HCT116 (cell line): Measurements from ENCODE around the gene HOXD10. TPM values are rescaled to one million over a fixed set of nuclear protein-coding genes. Genes with fewer than 3 reads are reported as not detected.

Experiments
- ATAC-seq: fragments of 200-7000 bp; cut with Tn5 transposase; 2 replicates; pipeline ENCODE4 v1.9.1; 2020; ENCODE audit warnings: mild to moderate bottlenecking, moderate library complexity
- BruUV-seq: library from RNA; stranded (reverse); fragments of 400-500 nt; replicated peaks from 2 replicates; lab custom pipeline; 2021; lab: Mats Ljungman, UMichigan
- CTCF ChIA-PET: fragments of 300-600 bp; sonication (Branson Sonifier 250); formaldehyde crosslinking; loops from one replicate; lab custom pipeline; 2021; ENCODE audit warnings: antibody characterized with exemption; lab: Charles Lee
- POLR2A ChIA-PET: fragments of 300-600, 350-600 bp; sonication (Branson Sonifier 250); formaldehyde crosslinking; loops from one replicate; lab custom pipeline; 2021; ENCODE audit warnings: antibody characterized with exemption; lab: Charles Lee
- RAD21 ChIA-PET, 2 experiments: fragments of 300-600 bp; sonication (Branson Sonifier 250); formaldehyde crosslinking; loops; one replicate each; lab custom pipeline; 2023; ENCODE audit warnings: low total read pairs in 2 of 2; ENCODE audit not compliant: uncharacterized antibody in 2 of 2, unreplicated experiment in 2 of 2, low non-redundant PET in 1 of 2; lab: Charles Lee
- DNase-seq: peaks from one replicate; pipeline ENCODE4 v3.0.0-alpha.2; 2010; ENCODE audit warnings: low read depth, low spot score
- H2AFZ ChIP-seq: fragments of 200-600 bp; shearing (Covaris generic), sonication (generic); 2 replicates; pipeline ENCODE4 v1.6.1; 2017; ENCODE audit warnings: low read depth, mixed run types, mixed read lengths, antibody characterized with exemption, low read length; ENCODE audit not compliant: poor library complexity, severe bottlenecking
- H3K27ac ChIP-seq: 2 replicates; pipeline ENCODE4 v1.5.1; 2012; ENCODE audit warnings: low read depth, low read length
- H3K27me3 ChIP-seq: fragments of 200-600 bp; sonication (generic); 2 replicates; pipeline ENCODE4 v1.6.1; 2016; ENCODE audit warnings: mixed run types, low read length, mixed read lengths; ENCODE audit not compliant: insufficient read depth
- H3K36me3 ChIP-seq, 2 experiments: fragments of 200-500 bp in 1 of 2; fragments of 200-600 bp in 1 of 2; sonication (Bioruptor generic) in 1 of 2; sonication (generic) in 1 of 2; 2 replicates each; pipeline versions ENCODE4 v1.5.1 to v1.6.1; 2014 to 2016; ENCODE audit warnings: low read length in 2 of 2, inconsistent platforms in 1 of 2, mixed read lengths in 1 of 2, mixed run types in 1 of 2; ENCODE audit not compliant: insufficient read depth in 2 of 2, control insufficient read depth in 1 of 2
- H3K4me1 ChIP-seq, 2 experiments: fragments of 200-600 bp in 1 of 2; sonication (generic) in 1 of 2; 2 replicates each; pipeline versions ENCODE4 v1.5.1 to v1.6.1; 2012 to 2017; ENCODE audit warnings: low read length in 2 of 2, inconsistent platforms in 1 of 2, mild to moderate bottlenecking in 1 of 2, mixed read lengths in 1 of 2, mixed run types in 1 of 2, moderate library complexity in 1 of 2; ENCODE audit not compliant: insufficient read depth in 2 of 2, control insufficient read depth in 1 of 2
- H3K4me2 ChIP-seq: fragments of 200-600 bp; sonication (generic); 2 replicates; pipeline ENCODE4 v1.6.1; 2017; ENCODE audit warnings: mixed run types, low read length, mixed read lengths
- H3K4me3 ChIP-seq, 2 experiments: fragments of 200-600 bp in 1 of 2; sonication (generic) in 1 of 2; replicated peaks in 1 of 2; 2 replicates each; pipeline ENCODE4 v1.5.1; 2011 to 2016; ENCODE audit warnings: low read length in 2 of 2, control low read depth in 1 of 2, low read depth in 1 of 2, mild to moderate bottlenecking in 1 of 2, mixed read lengths in 1 of 2, mixed run types in 1 of 2
- H3K79me2 ChIP-seq: fragments of 200-600 bp; sonication (generic); 2 replicates; pipeline ENCODE4 v1.6.1; 2017; ENCODE audit warnings: mild to moderate bottlenecking, mixed run types, low read length, moderate library complexity, mixed read lengths; ENCODE audit not compliant: insufficient read depth
- H3K9ac ChIP-seq: fragments of 200-600 bp; sonication (generic); 2 replicates; pipeline ENCODE4 v1.6.1; 2016; ENCODE audit warnings: low read length, mixed read lengths
- H3K9me2 ChIP-seq: fragments of 200-600 bp; sonication (generic), shearing (Covaris generic); 2 replicates; pipeline ENCODE4 v1.6.1; 2017; ENCODE audit warnings: mixed run types, mild to moderate bottlenecking, moderate library complexity; ENCODE audit not compliant: insufficient read depth
- H3K9me3 ChIP-seq, 2 experiments: fragments of 200-500 bp in 1 of 2; fragments of 200-600 bp in 1 of 2; sonication (Bioruptor generic) in 1 of 2; sonication (generic) in 1 of 2; 2 replicates each; pipeline ENCODE4 v1.6.1; 2014 to 2017; ENCODE audit warnings: low read length in 2 of 2, mixed read lengths in 2 of 2, inconsistent platforms in 1 of 2, low read depth in 1 of 2, mild to moderate bottlenecking in 1 of 2, mixed run types in 1 of 2, moderate library complexity in 1 of 2; ENCODE audit not compliant: control insufficient read depth in 1 of 2, insufficient read depth in 1 of 2
- H4K20me1 ChIP-seq: fragments of 200-600 bp; sonication (generic), shearing (Covaris generic); 2 replicates; pipeline ENCODE4 v1.6.1; 2017; ENCODE audit warnings: mixed run types, mild to moderate bottlenecking, moderate library complexity; ENCODE audit not compliant: insufficient read depth
- CBX3 ChIP-seq: IDR thresholded peaks from 2 replicates; pipeline ENCODE4 v1.6.1; 2012; ENCODE audit warnings: low read depth
- FOSL1 ChIP-seq: IDR thresholded peaks from 2 replicates; pipeline ENCODE4 v1.6.1; 2012; ENCODE audit warnings: low read depth
- MAX ChIP-seq: IDR thresholded peaks from 2 replicates; pipeline ENCODE4 v1.6.1; 2012
- POLR2AphosphoS5 ChIP-seq: IDR thresholded peaks from 2 replicates; pipeline ENCODE4 v1.6.1; 2011; ENCODE audit warnings: mild to moderate bottlenecking, low read depth, low read length, moderate library complexity
- SP1 ChIP-seq: IDR thresholded peaks from 2 replicates; pipeline ENCODE4 v1.6.1; 2012; ENCODE audit warnings: low read depth
- YY1 ChIP-seq: IDR thresholded peaks from 2 replicates; pipeline ENCODE4 v1.6.1; 2011; ENCODE audit warnings: low read length, low read depth, moderate library complexity, mild to moderate bottlenecking; ENCODE audit not compliant: insufficient replicate concordance; ENCODE audit errors: extremely low read depth
- ZFX ChIP-seq: fragments of 450-650 bp; IDR thresholded peaks from 2 replicates; pipeline ENCODE4 v1.6.1; 2017
- ZNF274 ChIP-seq: fragments of 200-500 bp; sonication (Bioruptor generic); IDR thresholded peaks from 2 replicates; pipeline ENCODE4 v1.6.1; 2014; ENCODE audit warnings: mild to moderate bottlenecking, low read depth, low read length, inconsistent platforms
- intact Hi-C: fragments of 100-400 bp; cut with micrococcal nuclease; formaldehyde crosslinking; loops from 2 replicates; pipeline ENCODE4 v1.10.0; 2022
- total RNA-seq: library from RNA; stranded (reverse); gene quantifications from one replicate; pipeline ENCODE4 v1.2.1, GENCODE V29; 2021; ENCODE audit not compliant: unreplicated experiment
- TF ChIP-seq, protein P1 (sequence below): IDR thresholded peaks from 2 replicates; pipeline ENCODE4 v1.6.1; 2012; ENCODE audit warnings: low read depth

The HOXD10 gene
- total RNA-seq, 1 experiment from 2014 or later: not detected

GRCh38 chr2:176163672-176164056 is 47.1 kb downstream of the HOXD10 start:
- TF ChIP-seq YY1 (no peak), SP1 (no peak), ZNF274 (no peak), ZFX (no peak), FOSL1 (no peak), CBX3 (no peak), POLR2AphosphoS5 (no peak)
- H3K36me3 ChIP-seq: no peaks in the 10 kb centered on the region
- ChIA-PET RAD21 (no interaction called here), CTCF (no interaction called here), POLR2A (no interaction called here)
- H3K9ac ChIP-seq: no peak overlapping the region
- no peaks in the 10 kb centered on the region for H3K79me2 ChIP-seq
- no peak overlapping the region for H3K4me3 ChIP-seq
- H3K27ac ChIP-seq: no peak overlapping the region
- DNase-seq (no peak), ATAC-seq (no peak)
- no TSS peak for BruUV-seq
- no peak overlapping the region for H2AFZ ChIP-seq
- intact Hi-C loops: no loop called here
- H3K9me3 ChIP-seq: no peaks in the 10 kb centered on the region
- H3K4me2 ChIP-seq: no peak overlapping the region
- H3K9me2 ChIP-seq: no peaks in the 10 kb centered on the region
- H3K4me1 ChIP-seq: no peaks in the 10 kb centered on the region
- no peaks in the 10 kb centered on the region for H4K20me1 ChIP-seq
- H3K27me3 ChIP-seq: no peaks in the 10 kb centered on the region

- Histone ChIP-seq H3K4me2 (no peak overlapping the region), H3K9me3 (no peaks in the 10 kb centered on the region), H4K20me1 (no peaks in the 10 kb centered on the region), H3K27me3 (no peaks in the 10 kb centered on the region), H3K4me1 (no peaks in the 10 kb centered on the region), H3K9ac (no peak overlapping the region), H3K36me3 (no peaks in the 10 kb centered on the region), H3K9me2 (no peaks in the 10 kb centered on the region), H3K4me3 (no peak overlapping the region), H3K27ac (no peak overlapping the region), H2AFZ (no peak overlapping the region), H3K79me2 (no peaks in the 10 kb centered on the region)
- intact Hi-C loops: no loop called here
- RAD21 ChIA-PET: no interaction called here
- POLR2A ChIA-PET: no interaction called here
- CTCF ChIA-PET: no interaction called here
- TF ChIP-seq, protein P1, sequence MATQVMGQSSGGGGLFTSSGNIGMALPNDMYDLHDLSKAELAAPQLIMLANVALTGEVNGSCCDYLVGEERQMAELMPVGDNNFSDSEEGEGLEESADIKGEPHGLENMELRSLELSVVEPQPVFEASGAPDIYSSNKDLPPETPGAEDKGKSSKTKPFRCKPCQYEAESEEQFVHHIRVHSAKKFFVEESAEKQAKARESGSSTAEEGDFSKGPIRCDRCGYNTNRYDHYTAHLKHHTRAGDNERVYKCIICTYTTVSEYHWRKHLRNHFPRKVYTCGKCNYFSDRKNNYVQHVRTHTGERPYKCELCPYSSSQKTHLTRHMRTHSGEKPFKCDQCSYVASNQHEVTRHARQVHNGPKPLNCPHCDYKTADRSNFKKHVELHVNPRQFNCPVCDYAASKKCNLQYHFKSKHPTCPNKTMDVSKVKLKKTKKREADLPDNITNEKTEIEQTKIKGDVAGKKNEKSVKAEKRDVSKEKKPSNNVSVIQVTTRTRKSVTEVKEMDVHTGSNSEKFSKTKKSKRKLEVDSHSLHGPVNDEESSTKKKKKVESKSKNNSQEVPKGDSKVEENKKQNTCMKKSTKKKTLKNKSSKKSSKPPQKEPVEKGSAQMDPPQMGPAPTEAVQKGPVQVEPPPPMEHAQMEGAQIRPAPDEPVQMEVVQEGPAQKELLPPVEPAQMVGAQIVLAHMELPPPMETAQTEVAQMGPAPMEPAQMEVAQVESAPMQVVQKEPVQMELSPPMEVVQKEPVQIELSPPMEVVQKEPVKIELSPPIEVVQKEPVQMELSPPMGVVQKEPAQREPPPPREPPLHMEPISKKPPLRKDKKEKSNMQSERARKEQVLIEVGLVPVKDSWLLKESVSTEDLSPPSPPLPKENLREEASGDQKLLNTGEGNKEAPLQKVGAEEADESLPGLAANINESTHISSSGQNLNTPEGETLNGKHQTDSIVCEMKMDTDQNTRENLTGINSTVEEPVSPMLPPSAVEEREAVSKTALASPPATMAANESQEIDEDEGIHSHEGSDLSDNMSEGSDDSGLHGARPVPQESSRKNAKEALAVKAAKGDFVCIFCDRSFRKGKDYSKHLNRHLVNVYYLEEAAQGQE: no peak
- TF ChIP-seq FOSL1: no peak
- no peak for TF ChIP-seq ZNF274
- no peak for TF ChIP-seq MAX
- no peak for DNase-seq
- ATAC-seq: no peak
- BruUV-seq: no TSS peak
Measured at GRCh38 chr2:176164201-176164600, 47.6 kb downstream of the HOXD10 start.
